Tibial nerve (tissue), 4 donors: ENCODE measurements around the gene RAC2. TPM values are rescaled to one million over a fixed set of nuclear protein-coding genes. Genes with fewer than 3 reads are reported as not detected.

ENCODE experiments used
- DNase-seq, 2 donors: peaks; one replicate each; pipeline ENCODE4 v3.0.0-alpha.2; 2019; ENCODE audit warnings: low spot score in 2 of 2
- H3K27ac ChIP-seq, 4 donors: fragments of 200-600 bp; sonication (generic) in 3 of 4; one replicate each; pipeline ENCODE4 v1.5.1; 2017 to 2019; ENCODE audit warnings: mild to moderate bottlenecking in 1 of 4
- H3K27me3 ChIP-seq, 2 donors: fragments of 200-600 bp; sonication (generic) in 1 of 2; one replicate each; pipeline versions ENCODE4 v1.5.1 to v1.6.0; 2017 to 2019
- H3K36me3 ChIP-seq, 3 donors: fragments of 200-600 bp; sonication (generic); one replicate each; pipeline ENCODE4 v1.5.1; 2018 to 2019
- H3K4me1 ChIP-seq, 4 donors: fragments of 200-600 bp; sonication (generic) in 3 of 4; one replicate each; pipeline ENCODE4 v1.5.1; 2017 to 2019
- H3K4me3 ChIP-seq, 4 donors: fragments of 200-600 bp; sonication (generic) in 3 of 4; one replicate each; pipeline ENCODE4 v1.5.1; 2017 to 2019; ENCODE audit warnings: mild to moderate bottlenecking in 1 of 4, moderate library complexity in 1 of 4
- H3K9me3 ChIP-seq, 4 donors: fragments of 200-600 bp; sonication (generic) in 3 of 4; one replicate each; pipeline ENCODE4 v1.5.1; 2017 to 2019
- EP300 ChIP-seq, 2 donors: sonication (generic); formaldehyde crosslinking; IDR thresholded peaks; one replicate each; pipeline ENCODE4 v1.6.1; 2017; ENCODE audit warnings: antibody characterized with exemption in 2 of 2, mild to moderate bottlenecking in 1 of 2
- POLR2A ChIP-seq, 2 donors: fragments of 450-650 bp; IDR thresholded peaks; one replicate each; pipeline ENCODE4 v1.6.1; 2017; ENCODE audit warnings: antibody characterized with exemption in 2 of 2, mild to moderate bottlenecking in 2 of 2, moderate library complexity in 2 of 2
- WGBS, 2 donors: methylation state at CpG; one replicate each; pipeline ENCODE4 v1.1.5; 2018; 5-methylcytosine and 5-hydroxymethylcytosine counted together
- total RNA-seq, 4 donors: library from RNA; depleted of rRNA; stranded (reverse); fragments of >200 nt; gene quantifications; one replicate each; pipeline ENCODE4 v1.1.0, GENCODE V29; 2016
- TF ChIP-seq, protein P1 (sequence below), 5 experiments: fragments of 200-600 bp in 3 of 5; fragments of 450-650 bp in 2 of 5; sonication (generic) in 3 of 5; IDR thresholded peaks; one replicate each; pipeline ENCODE4 v1.5.1; 2016 to 2019; ENCODE audit warnings: antibody characterized with exemption in 5 of 5, mild to moderate bottlenecking in 3 of 5, moderate library complexity in 2 of 5

RAC2 gene
- total RNA-seq, 4 donors from 2014 or later, result 6.3 to 18.6 (median 7.8) TPM

DNA sequence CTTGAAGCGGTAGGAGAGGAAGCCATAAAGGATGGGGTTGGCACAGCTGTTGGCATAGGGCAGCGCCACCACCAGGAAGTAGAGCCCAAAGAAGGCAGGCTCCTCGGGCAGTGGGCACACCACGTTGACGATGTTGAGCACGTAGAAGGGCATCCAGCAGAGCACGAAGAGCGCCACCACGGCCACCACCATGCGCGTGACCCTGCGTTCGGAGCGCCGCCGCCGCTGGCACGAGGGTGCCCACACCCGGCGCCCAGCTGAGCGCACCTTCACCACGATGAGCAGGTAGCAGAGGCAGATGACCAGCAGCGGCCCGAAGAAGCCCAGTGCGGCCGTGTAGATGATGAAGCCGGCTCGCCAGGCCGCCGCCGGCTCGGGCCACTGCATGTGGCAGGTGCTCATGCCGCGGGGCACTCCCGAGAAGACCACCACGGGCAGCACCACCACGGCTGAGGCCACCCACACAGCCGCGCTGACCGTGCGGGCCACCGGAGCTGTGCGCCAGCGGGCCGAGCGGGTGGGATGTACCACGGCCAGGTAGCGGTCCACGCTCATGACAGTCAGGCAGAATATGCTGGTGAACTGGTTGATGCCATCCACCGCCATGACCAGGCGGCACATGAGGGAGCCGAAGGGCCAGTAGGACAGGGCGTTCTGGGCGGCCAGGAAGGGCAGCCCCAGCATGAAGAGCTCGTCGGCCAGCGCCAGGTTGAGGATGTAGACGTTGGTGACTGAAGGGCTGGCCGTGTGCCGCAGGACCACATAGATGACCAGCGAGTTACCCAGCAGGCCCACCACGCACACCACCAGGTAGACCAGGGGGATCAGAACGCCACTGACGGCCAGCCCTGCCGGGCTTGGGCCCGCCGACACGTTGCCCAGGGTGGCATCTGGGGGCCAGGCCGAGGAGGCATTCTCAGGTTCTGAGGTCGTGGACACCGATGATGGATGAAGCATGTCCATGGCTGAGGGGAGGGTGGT, 36.9 kb downstream of the RAC2 start:
- WGBS, 2 donors, result 85 to 87% methylated on average over 63 to 65 of the region's 71 CpGs
- no peak for DNase-seq

DNA sequence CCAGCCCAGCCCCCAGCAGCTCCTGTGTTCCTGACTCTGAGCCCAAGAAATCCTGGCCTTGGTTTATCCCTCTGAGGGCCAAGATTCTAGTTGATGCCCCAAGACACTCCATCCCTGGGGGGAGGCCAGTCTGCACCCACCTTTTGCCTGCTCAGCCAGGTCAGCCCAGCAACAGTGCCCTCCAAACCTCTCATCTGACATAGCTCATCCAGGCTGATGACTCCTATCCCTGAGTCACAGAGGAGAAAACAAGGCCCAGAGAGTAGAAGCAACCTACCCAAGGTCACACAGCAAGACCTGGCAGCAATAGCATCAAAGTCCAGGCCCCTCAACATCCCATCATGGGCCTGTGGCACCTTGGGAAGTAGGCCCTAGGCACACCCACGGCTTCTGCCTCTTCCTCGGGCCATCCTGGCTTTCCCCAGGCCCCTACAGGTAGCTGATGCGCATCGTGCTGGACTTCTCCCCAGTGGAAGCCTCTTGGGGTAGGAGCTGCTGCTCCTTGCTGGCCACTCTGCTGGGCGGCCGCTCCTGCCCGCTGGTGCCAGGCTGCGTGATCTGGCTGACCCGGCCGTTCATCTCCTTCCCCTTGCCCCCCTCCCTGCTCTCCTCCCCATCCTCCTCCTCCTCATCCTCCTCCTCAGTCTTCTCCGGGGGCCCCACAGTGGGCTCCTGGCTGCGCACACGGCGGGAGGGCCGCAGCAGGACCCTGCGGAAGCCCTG, 37.8 kb downstream of the RAC2 start:
- no peak for DNase-seq

More for the DNA sequence above, 36.9 kb downstream of the RAC2 start:
- Histone ChIP-seq H3K9me3 (no peaks in the 10 kb centered on the region), H3K36me3 (no peaks in the 10 kb centered on the region), H3K4me1 (no peaks in the 10 kb centered on the region), H3K4me3 (no peak overlapping the region), H3K27me3 (peaks cover 0 to 13% of the 10 kb centered on the region in 2 donors), H3K27ac (no peak overlapping the region)
- TF ChIP-seq POLR2A (IDR thresholded peaks at IDR 0.05), result no peak
- TF ChIP-seq EP300 (IDR thresholded peaks at IDR 0.05), result no peak

DNA sequence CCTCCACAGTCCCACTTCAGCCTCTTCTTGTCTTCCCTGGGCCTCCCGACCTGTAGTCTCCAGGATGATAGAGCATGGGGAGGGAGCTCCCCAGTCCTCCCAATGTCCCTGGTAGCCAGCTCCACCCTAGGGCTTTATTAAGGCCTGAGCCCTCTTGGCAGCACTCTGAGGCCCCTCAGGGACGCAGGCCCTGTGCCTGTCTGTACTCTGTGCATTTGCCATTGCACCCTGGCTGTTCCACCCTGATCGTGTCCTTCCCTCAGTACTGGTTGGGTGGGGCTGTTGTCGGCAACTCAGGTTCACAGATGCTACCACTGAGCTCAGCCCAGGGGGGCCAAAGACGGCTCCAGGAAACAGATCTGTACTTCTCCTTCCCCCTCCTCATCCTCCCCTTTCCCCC, 39.0 kb downstream of the RAC2 start:
- no peaks in the 10 kb centered on the region for H3K36me3 ChIP-seq
- no peaks in the 10 kb centered on the region for H3K4me1 ChIP-seq
- no peaks in the 10 kb centered on the region for H3K27me3 ChIP-seq
- no peak for DNase-seq
- H3K4me3 ChIP-seq, result no peak overlapping the region
- WGBS, 2 donors, result 84 to 88% methylated on average over 5 of the region's 5 CpGs
- TF ChIP-seq EP300 (IDR thresholded peaks at IDR 0.05) (no peak), POLR2A (IDR thresholded peaks at IDR 0.05) (no peak)
- TF ChIP-seq, protein P1, sequence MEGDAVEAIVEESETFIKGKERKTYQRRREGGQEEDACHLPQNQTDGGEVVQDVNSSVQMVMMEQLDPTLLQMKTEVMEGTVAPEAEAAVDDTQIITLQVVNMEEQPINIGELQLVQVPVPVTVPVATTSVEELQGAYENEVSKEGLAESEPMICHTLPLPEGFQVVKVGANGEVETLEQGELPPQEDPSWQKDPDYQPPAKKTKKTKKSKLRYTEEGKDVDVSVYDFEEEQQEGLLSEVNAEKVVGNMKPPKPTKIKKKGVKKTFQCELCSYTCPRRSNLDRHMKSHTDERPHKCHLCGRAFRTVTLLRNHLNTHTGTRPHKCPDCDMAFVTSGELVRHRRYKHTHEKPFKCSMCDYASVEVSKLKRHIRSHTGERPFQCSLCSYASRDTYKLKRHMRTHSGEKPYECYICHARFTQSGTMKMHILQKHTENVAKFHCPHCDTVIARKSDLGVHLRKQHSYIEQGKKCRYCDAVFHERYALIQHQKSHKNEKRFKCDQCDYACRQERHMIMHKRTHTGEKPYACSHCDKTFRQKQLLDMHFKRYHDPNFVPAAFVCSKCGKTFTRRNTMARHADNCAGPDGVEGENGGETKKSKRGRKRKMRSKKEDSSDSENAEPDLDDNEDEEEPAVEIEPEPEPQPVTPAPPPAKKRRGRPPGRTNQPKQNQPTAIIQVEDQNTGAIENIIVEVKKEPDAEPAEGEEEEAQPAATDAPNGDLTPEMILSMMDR (IDR thresholded peaks at IDR 0.05), result no peak
- no peak overlapping the region for H3K27ac ChIP-seq
- H3K9me3 ChIP-seq, result no peaks in the 10 kb centered on the region

More for the DNA sequence above, 37.8 kb downstream of the RAC2 start:
- Histone ChIP-seq H3K4me3 (no peak overlapping the region), H3K36me3 (no peaks in the 10 kb centered on the region), H3K27me3 (peaks cover 0 to 5% of the 10 kb centered on the region in 2 donors), H3K27ac (no peak overlapping the region), H3K4me1 (no peaks in the 10 kb centered on the region), H3K9me3 (no peaks in the 10 kb centered on the region)
- TF ChIP-seq, protein P1 (IDR thresholded peaks at IDR 0.05), result no peak
- TF ChIP-seq EP300 (IDR thresholded peaks at IDR 0.05) (no peak), POLR2A (IDR thresholded peaks at IDR 0.05) (no peak)
- WGBS, 2 donors, result 83 to 87% methylated on average over 16 of the region's 16 CpGs

DNA sequence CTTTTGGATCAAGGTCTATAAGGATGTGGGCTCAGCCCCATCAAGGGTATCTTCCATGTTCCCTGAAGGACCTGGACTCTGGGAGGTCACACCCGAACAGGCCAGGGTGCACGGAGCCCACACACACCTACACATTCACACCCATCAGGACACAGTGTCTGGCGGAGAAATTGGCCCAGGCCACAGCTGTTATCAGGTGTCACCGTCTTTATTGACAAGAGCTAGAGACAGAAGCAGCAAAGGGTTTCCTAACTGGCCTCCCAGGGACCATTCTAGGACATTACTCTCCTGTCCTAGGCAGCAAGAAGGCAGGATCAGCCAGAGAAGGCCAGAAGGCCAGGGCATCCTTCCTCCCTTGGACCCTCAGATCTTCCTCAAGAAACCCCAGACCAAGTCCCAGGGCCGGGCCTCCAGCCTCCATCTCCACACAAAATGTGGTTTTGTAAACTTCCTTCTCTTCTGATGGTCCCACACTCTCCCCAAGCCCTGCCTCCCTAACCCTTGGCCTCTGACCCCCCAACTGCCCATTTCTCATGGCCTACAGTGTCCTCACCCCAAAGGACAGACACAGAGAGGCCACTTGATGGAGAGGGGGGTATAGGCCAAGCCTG, 39.9 kb downstream of the RAC2 start:
- peaks cover 0 to 5% (median 2%) of the 10 kb centered on the region in 4 donors for H3K4me1 ChIP-seq
- H3K9me3 ChIP-seq, result no peaks in the 10 kb centered on the region
- no peak for DNase-seq
- no peak overlapping the region for H3K27ac ChIP-seq
- no peaks in the 10 kb centered on the region for H3K27me3 ChIP-seq
- H3K36me3 ChIP-seq, result no peaks in the 10 kb centered on the region
- WGBS, 2 donors, result 79 to 85% methylated on average over 5 of the region's 5 CpGs
- TF ChIP-seq, protein P1 (IDR thresholded peaks at IDR 0.05), result no peak
- TF ChIP-seq EP300 (IDR thresholded peaks at IDR 0.05) (no peak), POLR2A (IDR thresholded peaks at IDR 0.05) (no peak)
- H3K4me3 ChIP-seq, result no peak overlapping the region

DNA sequence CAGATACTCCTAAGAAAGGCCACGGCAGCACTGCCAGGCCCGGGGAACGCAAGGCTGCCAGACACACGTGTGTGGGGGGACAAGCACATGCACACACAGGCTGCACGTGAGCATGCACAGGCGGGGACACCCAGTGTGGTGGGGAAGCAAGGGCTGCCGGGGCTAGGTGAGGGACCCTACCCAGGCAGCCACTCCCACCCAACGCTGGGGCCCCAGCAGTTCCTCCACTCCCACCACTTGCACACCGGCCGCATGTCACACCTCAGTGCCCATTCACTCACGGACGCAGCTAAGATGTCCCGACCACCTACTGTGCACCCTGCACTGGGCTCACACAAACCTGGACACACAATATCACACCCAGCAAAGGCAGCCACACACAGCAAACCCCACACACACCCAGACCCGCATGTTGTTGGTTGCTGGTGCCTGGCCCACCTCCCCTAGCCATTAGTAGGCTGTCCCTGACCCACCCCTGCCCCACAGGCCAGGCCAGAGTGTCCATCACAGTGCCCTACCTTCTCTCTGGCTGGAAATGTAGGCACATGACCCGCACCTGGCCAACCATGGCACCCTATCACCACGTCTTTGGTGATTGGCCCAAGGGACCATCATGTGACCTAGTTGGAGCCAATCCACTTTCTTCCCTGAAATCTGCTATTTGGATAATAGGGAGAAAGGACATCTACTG, 40.6 kb downstream of the RAC2 start:
- TF ChIP-seq EP300 (IDR thresholded peaks at IDR 0.05), result no peak
- no peak for TF ChIP-seq POLR2A (IDR thresholded peaks at IDR 0.05)
- TF ChIP-seq, protein P1 (IDR thresholded peaks at IDR 0.05), result no peak
- 76 to 77% methylated on average over 16 of the region's 16 CpGs for WGBS, 2 donors
- Histone ChIP-seq H3K27me3 (no peaks in the 10 kb centered on the region), H3K36me3 (no peaks in the 10 kb centered on the region), H3K27ac (no peak overlapping the region), H3K4me1 (peaks cover 0 to 6% (median 2%) of the 10 kb centered on the region in 4 donors), H3K9me3 (no peaks in the 10 kb centered on the region), H3K4me3 (no peak overlapping the region)
- no peak for DNase-seq
